WTC11 (cell line): ENCODE measurements around the gene GMNC. TPM values are rescaled to one million over a fixed set of nuclear protein-coding genes. Genes with fewer than 3 reads are reported as not detected.
A peak's percentile ranks its signal among the peaks of the same experiment; 100 is the strongest.

Experiments
- ATAC-seq: fragments of 200-7000 bp; cut with Tn5 transposase; 2 replicates; pipeline ENCODE4 v1.10.0; 2021; ENCODE audit warnings: mild to moderate bottlenecking, moderate library complexity
- CTCF ChIA-PET: fragments of 300-600 bp; sonication (Branson Sonifier 250); formaldehyde crosslinking; loops from one replicate; lab custom pipeline; 2021; ENCODE audit warnings: antibody characterized with exemption; lab: Charles Lee
- POLR2A ChIA-PET: fragments of 350-600 bp; sonication (Branson Sonifier 250); formaldehyde crosslinking; loops from one replicate; lab custom pipeline; 2021; ENCODE audit warnings: antibody characterized with exemption; lab: Charles Lee
- DNase-seq: peaks from one replicate; pipeline ENCODE4 v3.0.0; 2021; ENCODE audit warnings: low spot score
- H3K27ac Mint-ChIP-seq: 2 replicates; pipeline ENCODE4 v1.8.0; 2021; ENCODE audit warnings: mixed read lengths
- H3K27me3 Mint-ChIP-seq: 2 replicates; pipeline ENCODE4 v1.8.0; 2021; ENCODE audit warnings: low read depth, mild to moderate bottlenecking, moderate library complexity, mixed read lengths
- H3K36me3 Mint-ChIP-seq: 2 replicates; pipeline ENCODE4 v1.8.0; 2021; ENCODE audit warnings: mixed read lengths
- H3K4me1 Mint-ChIP-seq: 2 replicates; pipeline ENCODE4 v1.8.0; 2022; ENCODE audit warnings: mixed read lengths
- H3K4me3 Mint-ChIP-seq: 2 replicates; pipeline ENCODE4 v1.8.0; 2021; ENCODE audit warnings: mild to moderate bottlenecking, moderate library complexity, mixed read lengths
- H3K9me3 Mint-ChIP-seq: 2 replicates; pipeline ENCODE4 v1.8.0; 2021; ENCODE audit warnings: mixed read lengths
- CREB1 ChIP-seq: sonication (generic); formaldehyde crosslinking; IDR thresholded peaks from 2 replicates; pipeline ENCODE4 v1.8.0; 2023; ENCODE audit warnings: mild to moderate bottlenecking, missing genetic modification reagents
- CREM ChIP-seq: sonication (generic); formaldehyde crosslinking; IDR thresholded peaks from 2 replicates; pipeline ENCODE4 v1.8.1; 2022; ENCODE audit warnings: mild to moderate bottlenecking, missing genetic modification reagents, moderate library complexity
- EMX1 ChIP-seq: fragments of 250-450 bp; sonication (Bioruptor Pico); IDR thresholded peaks from 2 replicates; pipeline ENCODE4 v1.8.0; 2021; ENCODE audit warnings: mild to moderate bottlenecking
- ESRRA ChIP-seq: sonication (generic); formaldehyde crosslinking; IDR thresholded peaks from 2 replicates; pipeline ENCODE4 v1.8.1; 2022; ENCODE audit warnings: mild to moderate bottlenecking, missing genetic modification reagents, borderline replicate concordance
- FOXP1 ChIP-seq: sonication (generic); formaldehyde crosslinking; IDR thresholded peaks from 2 replicates; pipeline ENCODE4 v1.8.0; 2022; ENCODE audit warnings: missing genetic modification reagents, mild to moderate bottlenecking, moderate library complexity, borderline replicate concordance
- HMGXB4 ChIP-seq: sonication (generic); formaldehyde crosslinking; IDR thresholded peaks from 2 replicates; pipeline ENCODE4 v1.8.1; 2023; ENCODE audit warnings: mild to moderate bottlenecking, moderate library complexity, missing genetic modification reagents
- JAZF1 ChIP-seq: fragments of 250-450 bp; sonication (Bioruptor Pico); IDR thresholded peaks from 2 replicates; pipeline ENCODE4 v1.9.0; 2021; ENCODE audit warnings: moderate library complexity, mild to moderate bottlenecking, inconsistent platforms
- MAX ChIP-seq: sonication (generic); formaldehyde crosslinking; IDR thresholded peaks from 2 replicates; pipeline ENCODE4 v1.8.0; 2022; ENCODE audit warnings: mild to moderate bottlenecking, missing genetic modification reagents
- MYBL2 ChIP-seq: sonication (generic); formaldehyde crosslinking; IDR thresholded peaks from 2 replicates; pipeline ENCODE4 v1.8.1; 2023; ENCODE audit warnings: mild to moderate bottlenecking, moderate library complexity, missing genetic modification reagents
- NFATC4 ChIP-seq: fragments of 250-450 bp; sonication (Bioruptor Pico); IDR thresholded peaks from 2 replicates; pipeline ENCODE4 v1.9.0; 2021; ENCODE audit warnings: mild to moderate bottlenecking
- NFYB ChIP-seq: sonication (generic); formaldehyde crosslinking; conservative IDR thresholded peaks from 2 replicates; pipeline ENCODE4 v1.8.0; 2022; ENCODE audit warnings: low read depth, missing genetic modification reagents
- SP1 ChIP-seq: sonication (generic); formaldehyde crosslinking; conservative IDR thresholded peaks from 2 replicates; pipeline ENCODE4 v1.8.1; 2022; ENCODE audit warnings: missing genetic modification reagents
- ZBTB21 ChIP-seq: sonication (generic); formaldehyde crosslinking; IDR thresholded peaks from 2 replicates; pipeline ENCODE4 v1.8.1; 2023; ENCODE audit warnings: mild to moderate bottlenecking, missing genetic modification reagents, borderline replicate concordance
- ZNF263 ChIP-seq: sonication (generic); formaldehyde crosslinking; IDR thresholded peaks from 2 replicates; pipeline ENCODE4 v1.8.1; 2022; ENCODE audit warnings: low read depth, mild to moderate bottlenecking, moderate library complexity, missing genetic modification reagents
- total RNA-seq: library from RNA; stranded (reverse); gene quantifications from 3 replicates; pipeline ENCODE4 v1.2.3, GENCODE V29; 2021
- TF ChIP-seq, protein P1 (sequence below): sonication (generic); formaldehyde crosslinking; IDR thresholded peaks from 2 replicates; pipeline ENCODE4 v1.8.1; 2022; ENCODE audit warnings: mild to moderate bottlenecking, moderate library complexity, missing genetic modification reagents
- TF ChIP-seq, protein P2 (sequence below): fragments of 200-600 bp; IDR thresholded peaks from 2 replicates; pipeline ENCODE4 v1.8.0; 2022; ENCODE audit warnings: antibody characterized with exemption
- TF ChIP-seq, protein P3 (sequence below): sonication (generic); formaldehyde crosslinking; IDR thresholded peaks from 2 replicates; pipeline ENCODE4 v1.8.0; 2022; ENCODE audit warnings: mild to moderate bottlenecking, missing genetic modification reagents
- TF ChIP-seq, protein P4 (sequence below): sonication (generic); formaldehyde crosslinking; IDR thresholded peaks from 2 replicates; pipeline ENCODE4 v1.8.0; 2022; ENCODE audit warnings: mild to moderate bottlenecking, missing genetic modification reagents

Gene GMNC
- total RNA-seq, 1 experiment from 2014 or later = 0.39 TPM

DNA sequence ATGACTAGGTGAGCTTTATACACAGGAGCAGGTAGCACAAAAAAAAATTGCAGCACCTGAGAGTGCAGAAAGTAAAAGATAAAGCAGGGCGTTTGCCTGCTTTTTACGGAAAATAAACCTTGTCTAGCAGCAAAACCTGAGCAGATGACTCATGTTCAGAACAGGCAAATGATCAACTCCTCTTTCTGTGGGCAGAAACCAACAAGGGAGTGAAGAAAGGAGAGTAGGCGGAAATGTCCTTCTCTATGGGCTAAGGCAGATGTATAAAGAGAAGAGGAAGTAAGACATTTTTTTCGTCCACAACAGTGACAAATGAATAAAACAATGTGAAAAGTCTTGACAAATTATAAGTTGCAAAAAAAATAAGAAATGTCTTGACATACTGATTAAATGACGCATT lies 24.5 kb upstream of the GMNC start:
- ATAC-seq (no peak), DNase-seq (no peak)
- ChIA-PET CTCF (no interaction called here), POLR2A (no interaction called here)
- no peaks in the 10 kb centered on the region for H3K36me3 Mint-ChIP-seq
- H3K4me1 Mint-ChIP-seq = no peaks in the 10 kb centered on the region
- H3K9me3 Mint-ChIP-seq = no peaks in the 10 kb centered on the region
- TF ChIP-seq EMX1 (CRISPR knock-in tag) (no peak), NFYB (CRISPR knock-in tag) (no peak), SP1 (CRISPR knock-in tag) (no peak), ZBTB21 (no peak)
- TF ChIP-seq, protein P1, sequence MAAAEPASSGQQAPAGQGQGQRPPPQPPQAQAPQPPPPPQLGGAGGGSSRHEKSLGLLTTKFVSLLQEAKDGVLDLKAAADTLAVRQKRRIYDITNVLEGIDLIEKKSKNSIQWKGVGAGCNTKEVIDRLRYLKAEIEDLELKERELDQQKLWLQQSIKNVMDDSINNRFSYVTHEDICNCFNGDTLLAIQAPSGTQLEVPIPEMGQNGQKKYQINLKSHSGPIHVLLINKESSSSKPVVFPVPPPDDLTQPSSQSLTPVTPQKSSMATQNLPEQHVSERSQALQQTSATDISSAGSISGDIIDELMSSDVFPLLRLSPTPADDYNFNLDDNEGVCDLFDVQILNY (CRISPR knock-in tag) = no peak
- H3K27ac Mint-ChIP-seq = no peak overlapping the region
- H3K4me3 Mint-ChIP-seq = no peak overlapping the region
- H3K27me3 Mint-ChIP-seq = no peaks in the 10 kb centered on the region

DNA sequence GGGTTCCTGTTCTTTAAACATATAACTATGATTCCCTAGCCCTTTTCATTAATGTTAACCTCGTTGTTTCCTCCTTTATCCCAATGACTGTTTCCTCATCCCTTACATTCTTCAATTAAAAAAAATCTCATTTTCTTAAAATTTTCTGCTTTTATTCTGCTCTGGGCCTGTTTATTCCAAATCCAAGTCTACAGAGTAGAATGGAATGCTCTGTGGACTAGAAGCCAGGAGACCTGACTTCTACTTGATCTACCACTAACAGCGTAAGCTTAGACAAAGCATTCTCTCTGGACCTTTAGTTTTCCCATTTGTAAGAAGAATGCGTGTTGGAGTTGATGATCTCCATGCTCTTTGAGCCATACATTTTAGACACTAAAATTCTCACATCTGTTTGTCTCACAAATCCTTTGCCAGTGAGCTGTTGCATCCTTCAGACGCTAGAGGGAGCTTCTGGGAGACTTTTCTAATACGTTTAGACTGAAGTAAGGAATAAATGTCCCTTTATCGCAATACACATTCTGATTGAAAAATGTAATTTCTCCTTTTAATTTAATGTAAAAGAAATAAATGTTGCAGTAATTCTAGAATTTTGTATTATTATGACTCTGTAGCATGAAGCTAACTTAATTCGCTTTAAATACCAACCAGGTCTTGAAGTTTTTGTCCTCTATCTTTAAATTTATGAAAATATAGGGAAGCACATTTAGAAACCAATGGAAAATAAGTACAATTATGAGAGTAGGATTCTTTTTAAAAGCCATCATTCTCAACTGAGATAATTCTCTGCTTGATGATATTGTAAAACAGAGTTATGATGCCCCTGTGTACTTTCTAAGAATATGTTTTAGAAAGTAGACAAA lies 21.7 kb upstream of the GMNC start:
- Mint-ChIP-seq H3K4me3 (no peak overlapping the region), H3K27me3 (no peaks in the 10 kb centered on the region), H3K4me1 (no peaks in the 10 kb centered on the region), H3K27ac (no peak overlapping the region), H3K36me3 (no peaks in the 10 kb centered on the region), H3K9me3 (no peaks in the 10 kb centered on the region)
- TF ChIP-seq, protein P2, sequence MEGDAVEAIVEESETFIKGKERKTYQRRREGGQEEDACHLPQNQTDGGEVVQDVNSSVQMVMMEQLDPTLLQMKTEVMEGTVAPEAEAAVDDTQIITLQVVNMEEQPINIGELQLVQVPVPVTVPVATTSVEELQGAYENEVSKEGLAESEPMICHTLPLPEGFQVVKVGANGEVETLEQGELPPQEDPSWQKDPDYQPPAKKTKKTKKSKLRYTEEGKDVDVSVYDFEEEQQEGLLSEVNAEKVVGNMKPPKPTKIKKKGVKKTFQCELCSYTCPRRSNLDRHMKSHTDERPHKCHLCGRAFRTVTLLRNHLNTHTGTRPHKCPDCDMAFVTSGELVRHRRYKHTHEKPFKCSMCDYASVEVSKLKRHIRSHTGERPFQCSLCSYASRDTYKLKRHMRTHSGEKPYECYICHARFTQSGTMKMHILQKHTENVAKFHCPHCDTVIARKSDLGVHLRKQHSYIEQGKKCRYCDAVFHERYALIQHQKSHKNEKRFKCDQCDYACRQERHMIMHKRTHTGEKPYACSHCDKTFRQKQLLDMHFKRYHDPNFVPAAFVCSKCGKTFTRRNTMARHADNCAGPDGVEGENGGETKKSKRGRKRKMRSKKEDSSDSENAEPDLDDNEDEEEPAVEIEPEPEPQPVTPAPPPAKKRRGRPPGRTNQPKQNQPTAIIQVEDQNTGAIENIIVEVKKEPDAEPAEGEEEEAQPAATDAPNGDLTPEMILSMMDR = peak; percentile 75
- TF ChIP-seq HMGXB4 (CRISPR knock-in tag) (no peak), ESRRA (CRISPR knock-in tag) (no peak), ZNF263 (no peak), CREM (CRISPR knock-in tag) (no peak), FOXP1 (CRISPR knock-in tag) (no peak)
- TF ChIP-seq, protein P3, sequence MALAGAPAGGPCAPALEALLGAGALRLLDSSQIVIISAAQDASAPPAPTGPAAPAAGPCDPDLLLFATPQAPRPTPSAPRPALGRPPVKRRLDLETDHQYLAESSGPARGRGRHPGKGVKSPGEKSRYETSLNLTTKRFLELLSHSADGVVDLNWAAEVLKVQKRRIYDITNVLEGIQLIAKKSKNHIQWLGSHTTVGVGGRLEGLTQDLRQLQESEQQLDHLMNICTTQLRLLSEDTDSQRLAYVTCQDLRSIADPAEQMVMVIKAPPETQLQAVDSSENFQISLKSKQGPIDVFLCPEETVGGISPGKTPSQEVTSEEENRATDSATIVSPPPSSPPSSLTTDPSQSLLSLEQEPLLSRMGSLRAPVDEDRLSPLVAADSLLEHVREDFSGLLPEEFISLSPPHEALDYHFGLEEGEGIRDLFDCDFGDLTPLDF (CRISPR knock-in tag) = no peak
- ChIA-PET CTCF (interaction anchor here (0.6 to 2.2 kb wide), 17 partner anchors 8 to 201 kb away, joined by 3 to 18 read pairs (median 4); partner anchors contain the start of gene GMNC), POLR2A (interaction anchor here (1.4 kb wide), 1 partner anchor 166 kb away, joined by 3 read pairs; no protein-coding TSS in a partner anchor)
- ATAC-seq = peak; percentile 72
- peak; percentile 53 for DNase-seq

GRCh38 chr3:190883141-190883540 lies 20.6 kb upstream of the GMNC start:
- Mint-ChIP-seq H3K27me3 (no peaks in the 10 kb centered on the region), H3K4me3 (no peak overlapping the region), H3K9me3 (0 out of 2 replicates have a peak, but pooled peaks cover 4% of the 10 kb centered on the region), H3K4me1 (no peaks in the 10 kb centered on the region), H3K27ac (no peak overlapping the region), H3K36me3 (no peaks in the 10 kb centered on the region)
- no peak for ATAC-seq
- ChIA-PET POLR2A (no interaction called here), CTCF (interaction anchor here (0.9 to 1.8 kb wide), 5 partner anchors 10 to 182 kb away, joined by 3 to 12 read pairs (median 4); partner anchors contain the start of gene GMNC)
- DNase-seq = no peak
- TF ChIP-seq, protein P4, sequence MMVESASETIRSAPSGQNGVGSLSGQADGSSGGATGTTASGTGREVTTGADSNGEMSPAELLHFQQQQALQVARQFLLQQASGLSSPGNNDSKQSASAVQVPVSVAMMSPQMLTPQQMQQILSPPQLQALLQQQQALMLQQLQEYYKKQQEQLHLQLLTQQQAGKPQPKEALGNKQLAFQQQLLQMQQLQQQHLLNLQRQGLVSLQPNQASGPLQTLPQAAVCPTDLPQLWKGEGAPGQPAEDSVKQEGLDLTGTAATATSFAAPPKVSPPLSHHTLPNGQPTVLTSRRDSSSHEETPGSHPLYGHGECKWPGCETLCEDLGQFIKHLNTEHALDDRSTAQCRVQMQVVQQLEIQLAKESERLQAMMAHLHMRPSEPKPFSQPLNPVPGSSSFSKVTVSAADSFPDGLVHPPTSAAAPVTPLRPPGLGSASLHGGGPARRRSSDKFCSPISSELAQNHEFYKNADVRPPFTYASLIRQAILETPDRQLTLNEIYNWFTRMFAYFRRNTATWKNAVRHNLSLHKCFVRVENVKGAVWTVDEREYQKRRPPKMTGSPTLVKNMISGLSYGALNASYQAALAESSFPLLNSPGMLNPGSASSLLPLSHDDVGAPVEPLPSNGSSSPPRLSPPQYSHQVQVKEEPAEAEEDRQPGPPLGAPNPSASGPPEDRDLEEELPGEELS = no peak
- no peak for TF ChIP-seq CREB1 (CRISPR knock-in tag)
- no peak for TF ChIP-seq JAZF1 (CRISPR knock-in tag)
- no peak for TF ChIP-seq MAX
- TF ChIP-seq NFATC4 (CRISPR knock-in tag) = no peak
- no peak for TF ChIP-seq MYBL2 (CRISPR knock-in tag)
